Measurements from ENCODE around the gene HAP1. TPM values are rescaled to one million over a fixed set of nuclear protein-coding genes. Genes with fewer than 3 reads are reported as not detected.
"Not testable (repeated sequence)": the region's sequence is repeated elsewhere in the genome, so short reads cannot be mapped to it uniquely, and the experiment has no call there.

HAP1 gene
- total RNA-seq, 1 donor from 2014 or later, result not detected

- DNase-seq (ENCODE audit: low spot score) (no peak), ATAC-seq (no peak)
Observed at GRCh38 chr17:41731836-41732235, 2.6 kb downstream of the HAP1 start.

GRCh38 chr17:41730479-41730878 is 4.0 kb downstream of the HAP1 start:
- DNase-seq (ENCODE audit: low spot score) (no peak), ATAC-seq (no peak)

GRCh38 chr17:41728056-41728455 is 6.4 kb downstream of the HAP1 start:
- DNase-seq (ENCODE audit: low spot score), result no peak
- ATAC-seq, result no peak

DNA sequence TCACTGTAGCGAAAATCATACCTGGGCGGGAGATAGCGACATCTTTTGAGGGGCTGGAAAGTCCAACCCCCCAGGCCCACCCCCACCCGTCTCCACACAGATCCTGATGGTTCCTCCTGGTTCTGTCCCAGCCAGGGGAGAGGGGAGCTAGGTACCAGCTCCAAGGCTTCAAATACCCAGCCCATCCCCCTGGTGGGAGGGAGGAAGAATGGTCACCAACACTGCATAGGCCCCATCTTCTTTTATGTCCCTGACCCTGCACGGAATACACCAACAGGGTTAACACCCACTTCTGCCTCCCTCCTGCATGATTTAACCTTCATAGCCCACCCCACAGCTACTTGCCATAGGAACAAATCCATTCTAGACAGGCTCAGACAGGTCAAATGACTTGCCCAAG is 9.3 kb downstream of the HAP1 start:
- ATAC-seq (no peak), DNase-seq (ENCODE audit: low spot score) (no peak)

GRCh38 chr17:41724476-41725050 is 9.9 kb downstream of the HAP1 start:
- no peak for ATAC-seq
- no peak for DNase-seq (ENCODE audit: low spot score)

GRCh38 chr17:41723801-41724475 is 10.5 kb downstream of the HAP1 start:
- DNase-seq (ENCODE audit: low spot score), result no peak
- ATAC-seq, result no peak

DNA sequence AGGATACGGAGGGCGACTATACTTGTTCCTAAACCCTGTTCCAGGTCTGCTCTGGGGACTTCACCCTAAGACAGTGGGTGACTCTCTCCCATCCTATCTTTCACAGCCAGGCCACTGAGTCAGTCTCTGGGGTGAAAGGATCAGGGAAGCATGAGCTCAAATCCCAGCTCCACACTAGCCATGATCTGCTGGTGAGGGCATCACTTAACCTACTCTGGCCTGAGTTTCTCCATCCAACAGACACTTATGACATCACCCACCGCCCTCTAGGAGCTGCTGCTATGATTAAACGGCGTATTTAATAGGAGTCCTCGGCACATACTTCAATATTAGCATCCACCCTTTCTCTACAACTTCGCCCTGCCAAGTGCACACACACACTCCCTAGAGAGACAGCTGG is 12.2 kb downstream of the HAP1 start:
- ATAC-seq, result no peak

DNA sequence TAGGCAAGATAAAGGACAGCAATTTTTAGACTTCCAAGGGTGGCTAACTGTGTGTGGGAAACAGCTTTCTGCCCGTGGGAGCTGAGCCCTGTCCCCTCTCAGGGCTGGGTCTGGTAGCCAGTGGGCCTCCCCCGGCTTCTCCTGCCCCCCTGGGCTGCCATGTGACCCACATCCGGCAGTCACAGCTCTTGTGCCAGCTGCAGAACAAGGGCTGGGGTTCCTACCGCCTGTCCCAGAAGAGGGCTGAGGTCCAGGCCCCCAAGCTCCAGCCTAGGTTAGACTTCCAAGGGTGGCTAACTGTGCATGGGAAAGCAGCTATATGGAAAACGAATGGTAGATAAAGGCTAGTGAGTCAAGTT is 16.2 kb downstream of the HAP1 start:
- no peak for ATAC-seq
- no peak for DNase-seq (ENCODE audit: low spot score)

More for the DNA sequence above, 12.2 kb downstream of the HAP1 start:
- DNase-seq (ENCODE audit: low spot score), result no peak

DNA sequence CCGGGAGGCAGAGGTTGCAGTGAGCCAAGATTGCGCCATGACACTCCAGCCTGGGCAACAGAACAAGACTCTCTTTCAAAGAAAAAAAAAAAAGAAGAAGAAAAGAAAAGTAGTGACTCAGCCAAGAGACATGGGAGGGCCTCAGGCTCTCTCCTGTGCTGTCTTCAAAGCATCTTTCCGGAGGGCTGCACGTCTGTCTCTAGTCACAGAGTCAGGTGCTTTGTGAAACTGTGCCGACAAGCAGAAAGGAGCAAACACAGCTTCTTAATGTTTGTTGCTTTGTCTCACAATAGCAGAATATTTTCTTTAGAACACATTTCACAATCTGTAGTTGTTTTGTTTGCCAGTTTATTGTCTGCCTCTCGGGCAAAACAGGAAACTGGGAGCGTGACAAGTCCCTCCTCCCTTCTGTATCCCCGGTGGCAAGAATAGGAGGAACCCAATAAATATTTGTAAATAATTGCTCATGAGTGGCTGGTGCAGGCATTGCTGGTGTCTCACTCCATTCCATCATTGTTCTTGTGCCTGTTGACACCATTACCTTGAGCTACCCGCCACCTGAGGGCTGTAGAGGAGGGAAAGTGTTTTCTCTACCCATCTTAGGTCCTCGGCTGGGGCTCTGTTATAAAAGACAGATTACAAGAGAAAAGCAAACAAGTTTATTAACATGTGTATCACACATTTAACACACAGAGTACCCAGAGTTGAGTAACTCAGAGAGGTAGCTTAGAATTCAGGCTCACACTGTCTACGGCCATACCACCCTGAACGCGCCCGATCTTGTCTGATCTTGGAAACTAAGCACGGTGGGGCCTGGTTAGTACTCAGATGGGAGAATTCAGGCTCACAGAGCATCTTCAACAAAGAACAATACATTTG is 16.8 kb downstream of the HAP1 start:
- no peak for ATAC-seq
- no peak for DNase-seq (ENCODE audit: low spot score)

DNA sequence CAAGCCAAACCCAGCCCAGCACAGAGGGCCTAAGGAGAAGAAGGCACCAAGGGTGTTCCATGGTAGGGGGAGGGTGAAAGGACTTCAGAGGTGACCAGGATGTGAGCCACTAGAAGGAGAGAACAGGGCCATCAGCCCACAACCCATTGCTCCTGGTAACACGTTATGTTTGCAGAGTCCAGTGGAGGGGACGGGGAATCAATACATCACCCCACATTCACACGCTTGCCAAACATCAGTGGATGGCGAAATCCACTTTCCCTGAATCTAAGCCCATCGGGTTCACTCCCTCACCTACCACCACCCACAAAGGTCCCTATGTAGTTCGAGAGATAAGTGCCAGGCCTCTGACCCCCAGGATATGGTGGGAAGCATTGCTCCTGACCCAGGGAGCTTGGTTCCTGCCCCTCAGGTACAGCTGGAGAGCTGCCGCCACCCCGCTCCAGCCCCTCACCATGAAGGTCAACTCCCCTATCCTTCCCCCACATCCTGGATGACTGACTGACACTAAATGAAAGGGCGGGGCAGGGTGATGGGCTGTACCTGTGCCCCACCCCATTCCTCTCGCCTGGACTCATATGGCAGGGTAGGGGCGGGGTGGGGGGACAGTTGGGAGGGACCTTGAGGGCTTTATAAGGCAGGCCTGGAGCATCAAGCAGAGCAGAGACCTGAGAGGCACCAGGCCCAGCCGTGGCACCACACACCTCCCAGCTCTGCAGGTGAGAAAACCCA is 22.6 kb downstream of the HAP1 start, which contains the start of gene GAST:
Gene GAST (plus strand): TSS at position 663 of the 732 bp plus-strand sequence. CDS start 3,106 bp downstream, outside the sequence.
- ATAC-seq (no peak), DNase-seq (ENCODE audit: low spot score) (no peak)

GRCh38 chr17:41710472-41711090 is 23.9 kb downstream of the HAP1 start:
- DNase-seq (ENCODE audit: low spot score) (no peak), ATAC-seq (no peak)

- ATAC-seq (no peak), DNase-seq (ENCODE audit: low spot score) (no peak)
Observed at GRCh38 chr17:41707803-41708669, 26.4 kb downstream of the HAP1 start.

DNA sequence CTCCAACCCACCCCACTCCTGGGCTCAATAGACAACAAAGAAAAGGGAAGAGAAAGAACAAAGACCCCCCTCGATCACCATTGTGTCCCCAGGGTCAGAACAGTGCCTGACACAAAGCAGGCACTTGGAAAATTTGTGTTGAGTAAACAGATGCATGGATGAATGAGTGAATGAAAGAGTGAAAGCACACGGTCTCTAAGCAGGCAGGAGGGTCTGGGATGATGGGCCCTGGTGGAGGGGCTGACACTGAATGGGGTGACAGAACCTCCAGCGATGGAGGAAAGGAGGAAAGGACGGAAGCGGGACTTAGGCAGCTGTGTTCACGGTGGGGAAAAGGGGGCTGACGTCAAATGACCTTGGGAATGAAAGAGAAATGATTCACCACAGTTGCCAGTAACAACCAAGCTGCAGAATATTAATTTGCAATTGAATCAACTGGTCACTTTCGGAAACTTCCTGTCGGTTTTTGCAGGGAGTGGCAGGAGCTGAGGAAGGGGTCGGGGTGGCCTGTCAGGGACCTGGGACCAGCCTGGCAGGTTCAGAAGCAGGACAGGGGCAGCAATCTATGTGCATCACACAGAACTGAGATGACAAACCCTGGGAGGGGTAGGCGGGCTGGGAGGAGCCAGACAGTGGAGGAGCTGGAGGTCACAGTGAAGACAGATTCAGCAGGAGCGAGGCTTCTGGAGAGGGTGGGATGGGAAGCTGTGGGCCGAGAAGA is 29.0 kb downstream of the HAP1 start:
- DNase-seq (ENCODE audit: low spot score), result no peak
- ATAC-seq, result no peak

- ATAC-seq (peak; percentile 73), DNase-seq (ENCODE audit: low spot score) (no peak)
Observed at GRCh38 chr17:41702712-41703111, 31.7 kb downstream of the HAP1 start.

DNA sequence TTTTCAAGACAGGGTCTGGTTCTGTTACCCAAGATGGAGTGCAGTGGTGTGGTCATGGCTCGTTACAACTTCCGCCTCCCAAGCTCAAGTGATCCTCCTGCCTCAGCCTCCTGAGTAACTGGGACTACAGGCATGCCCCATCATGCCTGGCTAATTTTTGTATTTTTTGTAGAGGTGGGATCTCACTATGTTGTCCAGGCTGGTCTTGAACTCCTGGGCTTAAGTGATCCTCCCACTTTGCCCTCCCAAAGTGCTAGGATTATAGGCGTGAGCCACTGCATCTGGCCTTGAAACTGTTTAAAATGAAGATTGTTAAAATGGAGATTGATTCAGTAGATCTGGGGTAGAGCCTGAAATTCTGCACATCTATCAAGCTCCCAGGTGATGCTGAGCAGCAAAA is 33.6 kb downstream of the HAP1 start:
- ATAC-seq; DNase-seq (ENCODE audit: low spot score): not testable (repeated sequence)

- peak; percentile 86 for ATAC-seq
- peak; percentile 85 for DNase-seq (ENCODE audit: low spot score)
Observed at GRCh38 chr17:41697122-41697962, 37.1 kb downstream of the HAP1 start.

DNA sequence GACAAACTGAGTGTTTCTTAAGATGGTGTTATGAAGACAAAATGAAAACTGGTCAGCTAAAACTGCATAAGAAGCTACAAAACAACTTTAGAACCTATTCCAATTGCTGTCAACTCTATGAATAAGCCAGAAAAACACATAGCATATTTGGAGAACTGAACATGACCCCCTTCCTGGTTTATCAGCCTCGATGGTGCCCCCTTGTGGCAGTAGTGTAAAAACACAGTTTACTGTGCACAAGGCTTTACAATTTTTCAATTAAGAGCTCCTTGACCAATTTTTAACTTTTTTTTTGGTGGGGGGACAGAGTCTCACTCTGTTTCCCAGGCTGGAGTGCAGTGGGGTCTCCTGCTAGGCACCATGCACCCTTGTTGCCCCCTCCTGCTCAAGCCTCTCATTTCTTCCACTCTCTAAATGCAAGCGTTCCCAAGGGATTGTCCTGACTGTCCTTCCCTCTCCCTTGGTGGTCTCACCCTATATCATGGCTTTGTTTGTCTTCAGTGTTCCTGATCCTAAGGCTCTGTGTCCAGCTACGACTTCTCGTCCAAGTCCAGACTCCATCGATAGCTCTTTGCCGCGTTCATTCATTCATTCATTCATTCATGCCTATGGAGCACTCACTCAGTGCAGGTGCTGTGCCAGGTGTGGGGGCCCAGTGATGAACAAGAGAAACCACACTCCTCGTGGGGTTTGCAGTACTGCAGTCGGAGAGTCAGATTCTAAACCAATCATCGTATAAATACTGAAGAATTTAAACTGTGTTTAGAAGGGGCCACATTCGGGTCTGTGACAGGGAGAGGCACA is 38.3 kb downstream of the HAP1 start:
- peak; percentile 70 for ATAC-seq
- DNase-seq (ENCODE audit: low spot score), result no peak
